Dedifferentiated amniotic fluid mesenchymal stem cell (primary cell): Measurements from ENCODE around the gene HLF.

Source experiments
- DNase-seq: peaks from one replicate; pipeline ENCODE4 v3.0.0-alpha.2; 2016; ENCODE audit errors: extremely low spot score

HLF gene

GRCh38 chr17:55274355-55275255 is 9.8 kb downstream of the HLF start:
- DNase-seq: no peak

DNA sequence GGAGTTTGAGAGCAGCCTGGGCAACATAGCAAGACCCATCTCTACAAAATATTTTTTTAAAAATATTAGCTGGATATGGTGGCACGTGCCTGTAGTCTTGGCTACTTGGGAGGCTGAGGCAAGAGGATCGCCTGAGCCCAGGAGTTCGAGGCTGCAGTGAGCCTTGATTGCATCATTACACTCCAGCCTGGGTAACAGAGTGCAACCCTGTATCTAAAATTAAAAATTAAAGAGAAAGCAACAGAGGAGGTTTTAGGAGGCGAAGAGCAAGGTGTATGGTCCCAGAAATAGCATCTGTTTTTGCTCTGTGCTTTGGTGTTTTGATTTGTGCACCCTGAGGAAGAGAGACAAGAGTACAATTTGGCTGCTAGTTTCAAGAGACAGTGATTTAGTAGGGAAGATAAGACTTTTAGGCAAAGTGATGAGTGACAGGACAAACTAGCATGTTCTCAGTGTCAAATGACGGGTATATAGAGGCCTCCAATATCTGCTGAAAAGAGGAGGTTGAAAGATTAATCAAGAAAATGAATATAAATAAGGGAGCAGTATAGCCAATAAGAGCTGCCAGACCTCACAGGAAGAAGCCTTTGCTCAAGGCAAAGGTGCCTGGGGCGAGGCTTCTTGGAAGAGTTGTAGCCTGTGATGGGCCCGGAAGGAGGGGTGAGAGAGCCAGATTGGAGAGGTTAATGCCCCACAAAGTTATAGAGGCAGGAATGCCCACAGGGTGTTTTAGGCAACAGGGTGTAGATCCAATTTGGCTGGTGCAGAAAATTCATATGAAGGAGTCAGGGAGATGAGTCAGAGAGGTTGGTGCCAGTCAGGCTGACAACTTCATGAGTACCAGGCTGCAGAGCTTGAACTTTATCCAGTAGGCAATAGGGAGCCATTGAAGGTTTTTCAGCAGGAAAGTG is 11.4 kb downstream of the HLF start:
- DNase-seq: no peak

GRCh38 chr17:55278173-55278961 is 13.6 kb downstream of the HLF start:
- DNase-seq: no peak

DNA sequence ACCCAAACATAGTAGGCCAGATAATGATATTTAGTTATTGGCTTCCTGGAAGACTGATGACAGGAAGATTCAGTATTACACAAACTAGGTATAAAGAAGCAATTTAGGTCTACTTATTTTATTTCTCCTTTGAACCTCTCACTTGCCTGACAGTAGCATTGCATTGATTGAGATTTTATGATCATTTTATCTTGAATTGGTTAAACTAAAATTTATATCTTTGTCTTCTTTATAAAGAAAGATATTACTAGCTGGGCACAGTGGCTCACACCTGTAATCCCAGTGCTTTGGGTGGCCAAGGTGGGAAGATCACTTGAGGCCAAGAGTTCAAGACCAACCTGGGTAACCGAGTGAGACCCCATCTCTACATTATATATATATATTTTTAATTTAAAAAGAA is 14.4 kb downstream of the HLF start:
- DNase-seq: no peak

- DNase-seq: no peak
Observed at GRCh38 chr17:55279788-55280187, 15.0 kb downstream of the HLF start.

DNA sequence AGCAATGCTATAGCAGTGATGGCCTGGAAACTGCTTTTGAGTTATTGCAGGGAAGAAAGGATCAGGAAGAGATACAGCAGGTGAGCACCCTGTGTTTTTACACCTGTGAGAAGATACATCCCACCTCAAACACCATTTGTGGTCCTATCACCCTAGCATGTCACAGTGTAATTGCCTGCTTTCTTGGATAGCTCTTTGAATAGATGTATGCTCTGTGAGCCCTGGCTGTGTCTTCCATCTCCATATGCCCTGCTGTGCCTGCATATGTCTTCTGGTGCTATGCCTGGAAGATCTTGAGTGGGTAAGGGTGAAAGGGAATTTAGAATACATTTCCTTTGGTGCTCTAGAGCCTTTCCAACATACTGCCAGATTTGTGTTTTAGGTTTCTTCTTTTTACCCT is 15.5 kb downstream of the HLF start:
- no peak for DNase-seq

DNA sequence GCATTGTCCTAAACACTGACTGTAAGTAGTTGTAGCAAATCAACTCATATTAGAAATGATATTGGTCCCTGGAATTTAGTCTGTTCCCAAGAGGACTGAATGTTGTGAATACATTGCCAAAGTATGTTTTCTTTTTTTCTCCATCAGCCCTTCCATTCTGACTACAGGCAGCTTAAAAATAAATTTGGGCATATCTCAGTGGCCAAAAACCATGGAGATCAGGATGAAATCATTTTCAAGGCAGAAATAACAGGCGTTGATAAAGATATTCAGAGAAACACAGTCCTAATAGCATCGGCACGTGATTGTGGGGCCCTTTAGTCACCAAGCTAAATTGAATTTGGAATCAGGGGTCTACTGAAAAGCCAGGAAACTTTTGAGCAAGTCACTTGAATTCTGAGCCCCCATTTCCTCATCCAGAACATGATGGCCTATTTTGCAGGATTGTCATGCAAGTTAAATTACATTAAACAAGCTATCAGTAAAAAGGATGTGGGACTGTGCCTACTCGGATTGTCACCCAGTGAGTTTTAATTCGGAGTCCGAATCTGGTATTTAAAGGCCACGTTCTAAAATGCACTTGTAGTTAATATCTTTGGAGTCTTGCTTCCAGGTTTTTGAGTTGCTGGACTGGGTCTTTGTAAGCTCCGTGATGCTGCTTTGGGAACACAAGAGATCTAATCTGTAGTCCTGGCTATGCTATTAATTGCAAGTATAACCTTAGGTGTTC is 17.1 kb downstream of the HLF start:
- no peak for DNase-seq

- no peak for DNase-seq
Observed at GRCh38 chr17:55282379-55282702, 17.6 kb downstream of the HLF start.

DNA sequence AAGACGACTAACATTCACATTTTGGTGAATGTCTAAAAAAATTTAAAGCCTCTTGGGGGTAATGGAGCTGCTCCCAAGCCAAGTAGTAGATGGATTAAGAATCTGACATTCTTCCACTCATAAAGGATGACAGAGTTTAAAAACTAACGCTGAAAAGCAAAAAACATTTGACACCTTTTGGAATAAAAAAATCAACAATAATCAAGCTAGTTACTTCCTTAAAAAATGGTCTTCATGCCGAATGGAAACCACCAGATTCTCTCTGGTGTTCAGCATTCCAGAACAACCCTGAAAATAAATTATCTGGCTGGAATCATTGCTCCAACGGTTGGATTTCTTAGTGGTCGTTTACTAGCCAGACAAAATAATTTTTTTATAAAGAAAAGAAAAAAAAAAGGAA is 18.0 kb downstream of the HLF start:
- no peak for DNase-seq

GRCh38 chr17:55283256-55283965 is 18.7 kb downstream of the HLF start:
- DNase-seq: no peak

GRCh38 chr17:55284001-55284884 is 19.5 kb downstream of the HLF start:
- no peak for DNase-seq

GRCh38 chr17:55284944-55285339 is 20.2 kb downstream of the HLF start:
- DNase-seq: no peak

DNA sequence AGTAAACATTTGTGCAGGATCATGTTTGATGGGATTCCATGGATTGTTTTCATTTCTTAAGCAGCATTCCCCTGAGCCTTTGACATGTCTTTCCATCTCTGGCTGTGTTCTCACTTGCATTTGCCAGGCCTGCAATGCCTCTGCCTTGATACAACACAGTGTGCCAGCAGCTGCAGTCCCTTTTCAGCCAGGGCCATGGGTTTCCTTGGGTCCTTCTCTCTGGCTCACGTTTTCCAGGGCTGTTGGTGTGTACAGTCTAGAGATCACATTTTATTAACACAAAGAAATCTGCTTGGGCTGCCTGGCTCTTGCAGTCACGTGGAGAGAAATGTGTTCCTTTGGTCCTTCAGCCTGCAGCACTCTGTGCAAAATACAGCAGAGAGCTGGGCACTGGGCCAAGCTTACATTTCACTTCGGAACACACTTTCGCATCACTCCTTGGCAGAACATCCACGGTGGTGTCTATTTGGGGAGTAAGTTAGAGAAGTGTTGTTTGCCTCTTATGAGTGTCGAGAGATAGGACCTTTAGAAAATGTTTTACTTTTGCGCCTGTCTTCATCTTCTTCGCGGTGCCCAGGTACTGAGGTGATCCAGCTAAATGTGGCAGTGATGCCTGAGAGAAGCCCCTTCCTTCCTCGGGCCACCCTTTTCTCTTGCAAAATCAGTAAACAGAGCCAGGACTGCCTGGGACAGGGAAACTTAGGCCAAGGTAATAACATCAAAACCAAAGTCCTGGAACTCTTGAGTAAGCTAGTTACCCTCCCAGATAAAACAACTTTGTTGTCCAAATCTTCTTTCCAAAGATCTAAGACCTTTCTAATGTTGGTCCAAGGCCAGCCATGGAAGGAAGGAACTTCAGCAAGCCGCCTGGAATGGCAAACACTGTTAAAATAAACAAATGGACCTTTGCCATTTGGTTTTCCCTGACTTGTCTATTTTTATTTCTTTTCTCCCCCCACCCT is 20.9 kb downstream of the HLF start:
- no peak for DNase-seq

DNA sequence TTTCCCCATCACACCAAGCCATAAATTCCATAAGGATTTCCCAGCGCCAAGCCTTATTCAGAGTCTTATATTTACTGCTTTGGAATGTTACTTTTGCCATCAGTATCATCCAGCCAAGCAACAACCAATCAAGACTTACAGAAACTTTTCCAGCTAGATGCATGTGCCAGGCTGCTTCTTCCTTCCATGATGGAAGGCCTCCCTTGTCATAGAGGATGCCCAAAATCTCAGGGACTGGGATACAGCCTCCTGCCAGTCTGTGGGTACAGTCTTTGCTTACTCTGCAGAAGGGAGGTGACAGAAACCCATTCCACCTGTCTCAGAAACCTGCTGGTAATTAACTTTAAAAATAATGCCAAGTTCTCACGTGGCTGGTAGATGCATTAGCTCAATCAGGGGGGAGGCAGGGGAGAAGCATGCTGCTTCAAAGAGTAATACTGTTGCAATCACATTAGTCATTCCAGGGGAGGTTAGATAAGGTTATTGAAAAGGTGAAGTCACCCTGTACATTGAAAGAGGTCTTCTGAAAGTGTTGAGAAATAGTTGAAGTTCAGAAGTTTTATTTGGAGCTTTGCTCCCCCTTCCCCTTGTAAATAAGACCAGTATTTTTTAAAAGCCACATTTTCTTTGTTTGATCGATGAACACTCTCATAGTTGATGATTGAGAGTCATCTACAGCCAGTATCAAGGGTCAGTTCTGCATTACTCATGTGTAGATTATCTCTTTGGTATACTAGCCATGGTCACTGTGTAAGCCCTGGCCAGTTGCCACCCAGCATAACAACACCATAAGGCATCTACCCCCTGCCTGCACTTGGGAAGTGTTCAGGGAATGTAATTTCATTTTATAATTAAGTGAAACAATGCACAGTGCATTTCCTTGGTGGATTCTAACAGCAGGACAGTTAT is 22.2 kb downstream of the HLF start:
- no peak for DNase-seq

DNA sequence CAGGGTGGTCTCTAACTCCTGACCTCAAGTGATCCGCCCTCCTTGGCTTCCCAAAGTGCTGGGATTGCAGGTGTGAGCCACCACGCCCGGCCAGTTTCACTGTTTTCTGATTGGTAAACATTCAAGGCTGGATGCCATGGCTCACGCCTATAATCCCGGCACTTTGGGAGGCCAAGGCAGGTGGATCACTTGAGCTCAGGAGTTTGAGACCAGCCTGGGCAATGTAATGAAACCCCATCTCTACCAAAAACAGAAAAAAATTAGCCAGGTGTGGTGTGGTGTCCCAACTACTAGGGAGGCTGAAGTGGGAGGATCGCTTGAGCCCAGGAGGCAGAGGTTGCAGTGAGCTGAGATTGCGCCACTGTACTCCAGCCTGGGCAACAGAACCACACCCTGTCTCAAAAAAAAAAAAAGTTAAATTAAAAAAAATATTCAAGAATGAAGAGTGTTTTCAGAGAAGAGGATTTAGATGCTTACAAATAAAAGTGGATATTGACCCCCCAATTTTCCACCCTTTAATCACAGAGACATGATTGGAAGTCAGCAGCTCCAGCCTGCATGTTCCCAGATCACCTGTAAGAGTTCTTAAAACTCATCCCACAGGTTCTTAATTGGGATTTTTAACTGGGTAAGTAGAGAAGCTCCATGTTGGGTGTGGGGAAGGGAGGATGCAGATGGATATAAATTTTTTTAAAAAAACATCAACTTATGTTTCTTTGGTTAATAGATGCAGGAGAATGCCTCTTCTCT is 23.8 kb downstream of the HLF start:
- no peak for DNase-seq

DNA sequence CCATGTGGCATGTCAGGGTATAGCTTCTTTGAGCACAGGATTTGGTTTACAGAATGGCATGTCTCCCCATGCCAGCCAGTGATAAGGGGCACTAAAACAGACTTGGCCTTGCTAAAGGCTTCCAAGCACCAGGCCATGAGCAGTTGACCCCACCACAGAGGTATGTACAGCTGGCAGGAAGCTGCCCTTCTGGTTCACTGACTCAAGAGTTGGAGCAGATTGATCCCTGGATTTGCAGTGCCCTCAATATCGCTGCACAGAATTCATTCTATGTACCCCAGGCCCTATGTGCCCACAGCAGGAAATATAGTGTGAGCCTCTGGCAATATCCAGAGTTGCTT is 24.3 kb downstream of the HLF start:
- DNase-seq: no peak

DNA sequence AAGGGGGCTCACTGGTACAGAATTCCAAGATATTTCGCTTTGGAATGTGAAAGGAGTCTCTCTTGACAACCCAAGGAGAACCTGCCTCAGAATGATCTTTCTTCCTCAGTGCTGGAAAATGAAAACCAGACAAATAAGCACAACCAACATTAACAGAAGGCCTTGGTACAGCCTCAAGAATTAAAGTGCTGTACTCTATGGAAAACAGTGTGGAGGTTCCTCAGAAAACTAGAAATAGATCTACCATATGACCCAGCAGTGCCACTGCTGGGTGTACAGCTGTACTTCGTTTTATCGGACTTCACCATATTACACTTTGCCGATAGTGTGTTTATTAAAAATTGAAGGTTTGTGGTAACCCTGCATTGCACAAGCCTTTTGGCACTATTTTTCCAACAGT is 25.2 kb downstream of the HLF start:
- DNase-seq: no peak
